Umbilical cord (tissue), 2 donors: ENCODE results near the gene OR5K1. TPM values are rescaled to one million over a fixed set of nuclear protein-coding genes. Genes with fewer than 3 reads are reported as not detected.

Experiments used
- DNase-seq: peaks from one replicate; pipeline ENCODE4 v3.0.0-alpha.2; 2015; ENCODE audit warnings: low spot score
- total RNA-seq: library from RNA; depleted of rRNA; stranded (reverse); fragments of >200 nt; gene quantifications from one replicate; pipeline ENCODE4 v1.2.3, GENCODE V29; 2014; ENCODE audit warnings: low replicate concordance; ENCODE audit not compliant: insufficient read depth

The OR5K1 gene
- total RNA-seq, 1 donor from 2014 or later, result 1.2 TPM

DNA sequence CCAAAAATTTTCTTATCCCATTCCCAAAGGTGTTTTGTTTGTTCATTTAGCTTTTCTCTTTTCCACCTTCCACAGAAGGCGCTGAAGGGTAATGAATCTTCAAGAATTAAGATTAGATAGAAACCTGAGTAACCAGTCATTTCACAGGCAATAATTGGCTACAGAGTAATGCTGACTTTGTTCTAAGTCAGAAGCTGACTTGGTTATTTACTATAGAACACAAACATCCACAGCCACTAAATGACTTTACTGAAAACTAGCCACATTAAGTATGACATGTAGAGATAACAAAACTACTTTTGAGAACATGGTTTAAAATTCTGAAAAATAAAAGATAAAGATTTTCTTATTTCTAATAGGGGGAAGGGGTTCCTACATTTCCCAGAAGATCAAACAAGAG lies 51.9 kb downstream of the OR5K1 start:
- DNase-seq, result no peak

DNA sequence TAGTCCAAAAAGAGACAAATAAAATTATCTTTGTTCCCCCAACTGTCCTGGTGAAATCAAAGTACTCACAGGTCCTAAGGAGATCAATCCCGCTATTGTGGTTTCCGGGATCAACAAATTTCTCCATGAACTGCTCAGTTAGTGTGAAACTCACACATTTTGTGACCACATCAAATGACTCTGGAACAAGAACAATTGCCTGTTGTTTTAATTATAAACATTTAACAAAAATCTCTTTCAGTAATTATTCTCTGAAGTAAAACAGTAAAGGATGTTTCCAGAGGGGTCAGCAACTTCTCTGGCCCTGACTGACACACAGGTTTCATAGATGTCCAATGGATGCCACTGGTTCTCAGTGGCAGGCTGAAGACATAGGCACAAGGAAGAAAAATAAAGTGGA lies 55.8 kb downstream of the OR5K1 start:
- no peak for DNase-seq

DNA sequence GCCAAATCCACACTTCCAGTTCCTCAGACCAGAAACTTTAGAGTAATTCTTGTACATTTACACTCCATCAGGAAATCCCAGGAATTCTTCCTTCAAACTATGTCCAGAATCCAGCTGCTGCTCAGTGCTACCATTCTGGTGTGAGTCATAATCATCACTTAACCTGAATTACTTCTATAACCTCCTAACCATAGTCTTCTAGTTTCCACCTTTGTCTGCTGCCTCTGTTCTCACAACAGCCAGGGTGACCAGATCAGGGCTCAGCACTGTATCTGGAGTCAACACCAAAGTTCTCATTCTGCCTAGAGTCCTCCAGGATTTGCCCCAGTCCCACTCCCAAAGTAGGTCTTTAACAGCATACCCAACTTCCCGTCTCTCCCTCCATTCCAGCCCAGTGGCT lies 56.4 kb downstream of the OR5K1 start:
- no peak for DNase-seq

DNA sequence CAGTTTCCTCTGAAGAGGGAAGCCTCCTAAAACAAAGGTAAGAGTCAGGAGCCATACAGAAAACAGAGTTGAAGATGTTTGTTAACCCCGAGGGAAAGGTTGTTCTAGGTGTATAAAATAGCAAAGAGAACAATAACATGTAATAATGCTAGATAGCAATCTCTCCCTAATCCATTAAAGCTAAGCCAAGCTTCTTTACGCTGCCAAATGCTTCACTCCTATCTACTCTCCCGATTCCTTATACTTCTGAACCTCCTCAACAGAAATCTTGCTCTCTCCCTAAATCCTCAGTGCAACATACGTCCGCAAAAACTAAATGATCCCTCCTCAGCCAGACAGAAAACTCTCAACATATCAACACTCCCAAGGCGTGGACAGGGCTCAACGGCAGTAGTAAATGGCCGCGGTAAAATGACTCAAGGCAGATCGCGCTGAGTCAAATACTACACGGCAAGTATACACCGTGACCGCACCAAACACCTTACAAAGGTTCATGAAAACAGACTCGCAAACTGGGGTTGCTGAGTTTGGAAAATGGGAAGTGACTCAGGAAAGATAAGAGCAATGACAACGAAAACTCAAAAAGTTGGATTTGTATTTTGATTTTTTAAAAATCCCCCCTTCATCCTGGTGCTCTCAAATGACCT lies 59.0 kb downstream of the OR5K1 start:
- peak; percentile 82 for DNase-seq

Other genes with a start within 250 kb of the OR5K1 start
- gene OR5H6, start 199.0 kb upstream of the OR5K1 start, total RNA-seq, result 5.3 TPM
- gene OR5H2, start 180.7 kb upstream of the OR5K1 start, total RNA-seq, result 13.2 TPM
- gene OR5K4, start 109.3 kb upstream of the OR5K1 start, total RNA-seq, result 2.6 TPM
- 5.5 TPM for gene OR5K3, start 72.5 kb upstream of the OR5K1 start, total RNA-seq
- gene OR5K2, start 34.5 kb downstream of the OR5K1 start, total RNA-seq, result 1.4 TPM
- 145 TPM for gene CLDND1, start 59.7 kb downstream of the OR5K1 start, total RNA-seq
- not detected for gene GPR15, start 68.8 kb downstream of the OR5K1 start, total RNA-seq
- gene CPOX, start 130.4 kb downstream of the OR5K1 start, total RNA-seq, result 14.7 TPM